Dendritic cell treated with granulocyte-macrophage colony-stimulating factor and Interleukin-4, amounts not matched to agents 40 ng/mL and 50 ng/mL, for 4 days (primary cell): ENCODE results near the gene JMY.

Experiments
- H3K27ac Mint-ChIP-seq: one replicate; pipeline ENCODE4 v1.8.0; 2022; ENCODE audit warnings: mild to moderate bottlenecking, mixed read lengths
- H3K27me3 Mint-ChIP-seq: one replicate; pipeline ENCODE4 v1.8.0; 2022; ENCODE audit warnings: mild to moderate bottlenecking, mixed read lengths
- H3K36me3 Mint-ChIP-seq: one replicate; pipeline ENCODE4 v1.8.0; 2022; ENCODE audit warnings: low read depth, mixed read lengths
- H3K4me1 Mint-ChIP-seq: one replicate; pipeline ENCODE4 v1.8.0; 2022; ENCODE audit warnings: low read depth, mixed read lengths
- H3K4me3 Mint-ChIP-seq: one replicate; pipeline ENCODE4 v1.8.0; 2022; ENCODE audit warnings: mild to moderate bottlenecking, moderate library complexity, mixed read lengths
- H3K9me3 Mint-ChIP-seq: one replicate; pipeline ENCODE4 v1.8.0; 2022; ENCODE audit warnings: mixed read lengths
- intact Hi-C: fragments of 100-400 bp; cut with micrococcal nuclease; formaldehyde crosslinking; loops from one replicate; pipeline ENCODE4 v1.15.0; 2022

The JMY gene

DNA sequence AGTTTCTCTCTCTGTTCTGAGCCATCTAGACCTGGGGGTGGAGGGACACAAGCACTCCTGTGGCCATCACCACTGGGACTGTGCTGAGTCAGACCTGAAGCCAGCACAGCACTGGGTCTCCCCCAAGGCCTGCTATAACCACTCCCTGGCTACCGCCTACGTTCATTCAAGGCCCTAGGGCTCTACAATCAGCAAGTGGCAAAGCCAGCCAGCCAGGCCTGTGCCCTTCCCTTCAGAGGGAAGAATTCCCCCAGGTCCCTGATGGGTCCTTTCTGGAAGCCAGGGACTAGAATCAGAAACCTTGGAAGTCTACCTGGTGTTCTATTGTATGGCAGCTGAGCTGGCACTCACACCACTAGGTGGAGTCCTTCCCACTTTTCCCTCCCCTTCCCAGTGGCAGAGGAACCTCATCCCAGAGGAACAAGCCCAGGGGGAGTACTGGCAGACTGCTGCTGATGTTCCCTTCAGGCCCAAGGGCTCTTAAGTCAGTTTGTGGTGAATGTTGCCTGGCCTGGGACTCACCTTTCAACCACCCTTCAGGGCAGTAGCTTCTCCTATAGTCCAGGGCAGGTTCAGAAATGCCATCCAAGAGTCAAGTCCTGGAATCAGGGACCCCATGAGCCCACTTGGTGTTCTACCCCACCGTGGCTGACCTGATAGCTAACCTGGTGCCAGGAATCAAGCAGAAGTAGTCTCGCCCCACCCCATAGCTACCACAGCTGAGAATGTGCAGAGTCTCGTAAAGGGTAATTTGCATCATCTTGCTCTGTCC lies 20.0 kb downstream of the JMY start:
- H3K36me3 Mint-ChIP-seq = no peaks in the 10 kb centered on the region
- no peak overlapping the region for H3K27ac Mint-ChIP-seq
- no peaks in the 10 kb centered on the region for H3K9me3 Mint-ChIP-seq
- no peaks in the 10 kb centered on the region for H3K4me1 Mint-ChIP-seq
- H3K4me3 Mint-ChIP-seq = no peak overlapping the region
- intact Hi-C loops = loop anchor here (5.0 kb wide), 1 partner anchor 206 kb away; no protein-coding TSS in a partner anchor
- no peaks in the 10 kb centered on the region for H3K27me3 Mint-ChIP-seq

DNA sequence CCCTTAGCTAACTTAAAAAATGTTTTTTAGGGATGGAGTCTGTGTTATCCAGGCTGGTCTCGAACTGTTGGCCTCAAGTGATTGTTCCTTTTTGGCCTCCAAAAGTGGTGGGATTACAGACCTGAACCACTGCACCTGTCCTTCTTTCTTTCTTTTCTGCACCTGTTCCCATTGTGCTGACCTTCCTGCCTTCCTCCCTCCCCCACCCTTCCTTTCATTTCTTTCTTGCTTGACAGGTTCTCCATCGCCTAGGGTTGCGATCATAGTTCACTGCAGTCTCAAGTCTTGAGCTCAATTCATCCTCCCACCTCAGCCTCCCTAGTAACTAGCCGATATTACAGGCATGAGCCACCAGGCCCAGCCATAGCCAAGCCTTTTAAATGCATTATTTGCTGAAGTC lies 20.6 kb downstream of the JMY start:
- intact Hi-C loops = loop anchor here (5.0 kb wide), 1 partner anchor 206 kb away; no protein-coding TSS in a partner anchor
- H3K9me3 Mint-ChIP-seq = no peaks in the 10 kb centered on the region
- no peak overlapping the region for H3K27ac Mint-ChIP-seq
- H3K36me3 Mint-ChIP-seq = no peaks in the 10 kb centered on the region
- H3K27me3 Mint-ChIP-seq = no peaks in the 10 kb centered on the region
- H3K4me3 Mint-ChIP-seq = no peak overlapping the region
- no peaks in the 10 kb centered on the region for H3K4me1 Mint-ChIP-seq

DNA sequence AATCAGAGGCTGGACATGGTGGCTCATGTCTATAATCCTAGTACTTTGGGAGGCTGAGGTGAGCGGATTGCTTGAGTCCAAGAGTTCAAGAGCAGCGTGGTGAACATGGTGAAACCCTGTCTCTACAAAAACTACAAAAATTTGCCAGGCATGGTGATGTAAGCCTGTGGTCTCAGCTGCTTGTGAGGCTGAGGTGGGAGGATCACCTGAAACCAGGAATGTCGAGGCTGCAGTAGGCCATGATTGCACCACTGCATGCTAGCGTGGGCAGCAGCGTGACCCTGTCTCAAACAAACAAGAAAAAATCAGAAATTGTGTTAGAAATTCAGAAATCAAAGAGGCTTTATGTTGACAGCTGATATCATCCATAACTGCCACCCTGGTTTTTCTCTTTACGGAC lies 21.4 kb downstream of the JMY start:
- intact Hi-C loops = loop anchor here (5.0 kb wide), 1 partner anchor 205 kb away; no protein-coding TSS in a partner anchor
- Mint-ChIP-seq H3K27ac (no peak overlapping the region), H3K27me3 (no peaks in the 10 kb centered on the region), H3K4me1 (no peaks in the 10 kb centered on the region), H3K4me3 (no peak overlapping the region), H3K9me3 (no peaks in the 10 kb centered on the region), H3K36me3 (no peaks in the 10 kb centered on the region)

DNA sequence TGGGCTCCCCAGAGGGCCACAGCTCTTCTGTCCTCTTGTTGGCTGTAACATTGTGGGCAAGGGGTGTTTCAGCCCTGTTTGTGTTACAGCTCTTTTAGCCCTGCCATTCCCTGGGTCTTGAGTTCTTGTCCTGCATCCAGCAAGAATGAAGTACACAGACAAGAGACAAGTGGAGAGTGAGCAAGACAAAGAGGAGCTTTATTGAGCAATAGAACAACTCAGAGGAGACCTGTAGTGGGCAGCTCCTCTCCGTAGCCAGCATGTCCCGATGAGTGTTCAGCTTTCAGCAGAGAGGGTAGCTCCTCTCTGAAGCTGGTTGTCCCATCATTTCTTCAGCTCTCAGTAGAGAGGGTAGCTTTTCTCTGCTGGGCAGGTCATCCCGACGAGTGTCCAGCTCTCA lies 22.9 kb downstream of the JMY start:
- no peak overlapping the region for H3K27ac Mint-ChIP-seq
- intact Hi-C loops = loop anchor here (5.0 kb wide), 1 partner anchor 204 kb away; no protein-coding TSS in a partner anchor

DNA sequence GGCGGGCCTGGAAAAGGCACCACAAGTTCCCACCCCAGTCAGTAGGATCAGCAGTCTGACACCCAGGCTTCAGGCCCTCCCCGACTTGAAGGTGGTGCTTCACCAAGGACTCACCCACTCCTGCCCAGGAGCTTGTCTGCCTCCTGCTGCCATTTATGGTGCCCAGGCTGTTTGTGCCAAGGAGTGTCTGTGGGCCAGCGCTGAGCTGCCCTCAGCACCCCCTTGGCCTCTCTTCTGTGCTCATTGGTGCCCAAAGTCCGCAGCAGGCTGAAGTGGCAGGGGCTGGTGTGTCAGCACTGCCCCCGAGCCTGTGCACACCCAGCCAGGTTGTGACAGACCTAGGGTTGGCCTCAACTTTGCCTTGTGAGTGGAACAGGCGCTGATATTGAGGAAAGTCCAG lies 23.5 kb downstream of the JMY start:
- H3K4me3 Mint-ChIP-seq = no peak overlapping the region
- H3K4me1 Mint-ChIP-seq = no peaks in the 10 kb centered on the region
- H3K27ac Mint-ChIP-seq = no peak overlapping the region
- H3K27me3 Mint-ChIP-seq = no peaks in the 10 kb centered on the region
- intact Hi-C loops = loop anchor here (5.0 kb wide), 1 partner anchor 203 kb away; no protein-coding TSS in a partner anchor
- H3K36me3 Mint-ChIP-seq = no peaks in the 10 kb centered on the region
- no peaks in the 10 kb centered on the region for H3K9me3 Mint-ChIP-seq

More for the DNA sequence above, 22.9 kb downstream of the JMY start:
- Mint-ChIP-seq H3K4me3 (no peak overlapping the region), H3K36me3 (no peaks in the 10 kb centered on the region), H3K9me3 (no peaks in the 10 kb centered on the region), H3K27me3 (no peaks in the 10 kb centered on the region), H3K4me1 (no peaks in the 10 kb centered on the region)

DNA sequence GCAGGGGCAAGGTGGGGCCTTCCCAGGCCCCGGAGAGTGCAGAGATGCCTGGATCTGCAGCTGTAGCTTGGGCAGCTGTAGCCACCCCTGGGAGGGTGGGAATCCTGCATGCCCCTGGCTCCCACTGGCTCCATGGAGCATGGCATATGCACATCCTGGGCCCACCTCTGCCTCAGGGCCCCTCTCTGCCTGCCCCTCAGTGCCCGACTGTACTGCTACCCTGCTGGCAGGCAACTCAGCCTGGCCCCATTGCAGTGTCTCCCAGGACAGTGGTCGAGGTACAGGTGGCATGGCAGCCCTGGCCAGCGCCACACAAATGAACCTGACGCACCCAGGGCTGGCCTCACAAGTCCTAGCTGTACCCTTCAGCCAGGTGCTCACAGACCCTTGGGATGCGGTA lies 23.9 kb downstream of the JMY start:
- no peaks in the 10 kb centered on the region for H3K9me3 Mint-ChIP-seq
- H3K27ac Mint-ChIP-seq = no peak overlapping the region
- intact Hi-C loops = loop anchor here (5.0 kb wide), 1 partner anchor 202 kb away; no protein-coding TSS in a partner anchor
- H3K4me3 Mint-ChIP-seq = no peak overlapping the region
- no peaks in the 10 kb centered on the region for H3K4me1 Mint-ChIP-seq
- no peaks in the 10 kb centered on the region for H3K27me3 Mint-ChIP-seq
- H3K36me3 Mint-ChIP-seq = no peaks in the 10 kb centered on the region

DNA sequence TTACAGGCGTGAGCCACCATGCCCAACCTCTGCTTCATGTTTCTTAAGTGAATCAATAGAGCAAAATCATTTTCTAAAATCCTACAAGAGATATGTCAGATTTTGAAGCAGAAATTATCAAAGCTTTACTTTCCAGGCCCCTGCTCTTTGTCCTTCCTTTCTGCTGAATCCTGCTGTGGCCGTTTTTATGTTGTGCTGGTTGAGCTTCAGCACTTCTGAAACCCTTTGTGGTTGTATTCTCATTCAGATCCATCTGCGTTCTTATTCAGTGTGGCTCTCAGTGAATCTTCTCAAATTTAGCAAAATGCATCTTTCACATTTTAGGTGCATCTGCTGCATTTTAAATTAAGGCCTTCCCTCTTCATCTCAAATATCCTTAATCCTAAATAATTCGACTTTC lies 26.0 kb downstream of the JMY start:
- Mint-ChIP-seq H3K4me3 (no peak overlapping the region), H3K27me3 (no peaks in the 10 kb centered on the region), H3K4me1 (no peaks in the 10 kb centered on the region), H3K9me3 (no peaks in the 10 kb centered on the region), H3K36me3 (no peaks in the 10 kb centered on the region), H3K27ac (no peak overlapping the region)
- intact Hi-C loops = no loop called here

DNA sequence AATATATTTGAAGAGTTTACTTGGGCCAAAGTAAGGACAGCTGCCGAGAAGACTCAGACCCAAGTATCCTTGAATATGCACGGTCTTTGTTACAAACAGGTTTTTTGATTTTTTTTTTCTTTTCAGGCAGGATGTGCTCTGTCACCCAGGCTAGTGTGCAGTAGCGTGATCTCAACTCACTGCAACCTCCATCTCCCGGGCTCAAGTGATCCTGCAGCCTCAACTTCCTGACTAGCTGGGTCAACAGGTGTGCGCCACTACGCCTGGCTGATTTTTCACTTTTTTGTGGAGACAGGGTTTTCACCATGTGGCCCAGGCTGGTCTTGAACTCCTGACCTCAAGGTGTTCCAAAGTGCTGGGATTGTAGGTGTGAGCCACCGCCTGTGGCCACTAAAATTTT lies 27.4 kb downstream of the JMY start:
- H3K9me3 Mint-ChIP-seq = no peaks in the 10 kb centered on the region
- no peaks in the 10 kb centered on the region for H3K4me1 Mint-ChIP-seq
- no peak overlapping the region for H3K27ac Mint-ChIP-seq
- H3K27me3 Mint-ChIP-seq = no peaks in the 10 kb centered on the region
- intact Hi-C loops = no loop called here
- H3K4me3 Mint-ChIP-seq = no peak overlapping the region
- H3K36me3 Mint-ChIP-seq = no peaks in the 10 kb centered on the region

DNA sequence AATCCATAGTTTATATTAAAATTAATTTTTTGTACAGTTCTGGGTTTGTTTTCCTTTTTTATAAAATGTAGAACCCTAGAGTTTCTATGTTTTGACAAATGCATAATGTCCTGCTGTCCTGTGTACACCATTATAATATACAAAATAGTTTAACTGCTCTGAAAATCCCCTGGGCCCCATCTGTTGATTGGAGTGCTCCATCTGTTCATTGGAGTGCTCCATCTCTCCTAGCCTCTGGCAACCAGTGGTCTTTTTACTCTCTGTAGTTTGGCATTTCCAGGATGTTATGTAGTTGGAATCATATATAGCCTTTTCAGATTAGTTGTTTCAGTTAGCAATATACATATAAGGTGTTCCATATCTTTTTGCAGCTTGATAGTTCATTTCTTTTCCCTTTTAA lies 31.2 kb downstream of the JMY start:
- no peaks in the 10 kb centered on the region for H3K9me3 Mint-ChIP-seq
- no peaks in the 10 kb centered on the region for H3K36me3 Mint-ChIP-seq

DNA sequence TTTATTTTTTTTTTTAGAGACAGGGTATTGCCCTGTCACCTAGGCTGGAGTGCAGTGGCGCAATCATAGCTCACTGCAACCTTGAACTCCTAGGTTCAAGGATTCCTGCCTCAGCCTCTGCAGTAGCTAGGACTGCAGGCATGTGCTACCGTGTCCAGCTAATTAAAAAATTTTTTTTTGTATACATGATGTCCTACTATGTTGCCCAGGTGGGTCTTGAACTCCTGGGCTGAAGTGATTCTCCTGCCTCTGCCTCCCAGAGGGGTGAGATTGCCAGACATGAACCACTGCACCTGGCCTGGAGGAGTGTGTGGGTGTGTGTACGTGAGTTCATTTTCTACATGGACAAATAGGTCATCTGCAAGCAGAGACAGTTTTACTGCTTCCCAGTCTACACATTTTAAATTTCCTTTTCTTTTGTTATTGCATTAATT lies 33.8 kb downstream of the JMY start:
- Mint-ChIP-seq H3K27ac (no peak overlapping the region), H3K9me3 (no peaks in the 10 kb centered on the region), H3K4me3 (no peak overlapping the region), H3K27me3 (no peaks in the 10 kb centered on the region), H3K4me1 (no peaks in the 10 kb centered on the region), H3K36me3 (no peaks in the 10 kb centered on the region)
- intact Hi-C loops = no loop called here

More for the DNA sequence above, 31.2 kb downstream of the JMY start:
- intact Hi-C loops = no loop called here
- no peak overlapping the region for H3K27ac Mint-ChIP-seq
- no peaks in the 10 kb centered on the region for H3K4me1 Mint-ChIP-seq
- no peak overlapping the region for H3K4me3 Mint-ChIP-seq
- no peaks in the 10 kb centered on the region for H3K27me3 Mint-ChIP-seq

DNA sequence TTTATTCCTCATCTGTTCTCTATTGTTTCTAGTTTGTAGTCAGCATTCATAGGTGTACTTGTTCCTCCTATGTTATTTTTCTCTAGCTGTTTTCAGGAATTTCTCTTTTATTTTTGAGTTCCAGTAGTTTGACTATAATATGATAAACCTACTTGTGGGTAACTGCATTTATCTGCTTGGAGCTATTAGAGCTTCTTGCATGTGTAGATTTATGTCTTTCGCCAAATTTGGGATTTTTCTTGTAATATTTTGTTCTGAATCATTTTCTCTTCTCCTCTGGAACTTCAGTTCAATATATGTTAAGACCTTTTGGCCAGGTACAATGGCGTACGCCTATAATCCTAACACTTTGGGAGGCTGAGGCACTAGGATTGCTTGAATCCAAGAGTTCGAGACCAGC lies 37.4 kb downstream of the JMY start:
- Mint-ChIP-seq H3K27ac (no peak overlapping the region), H3K9me3 (no peaks in the 10 kb centered on the region), H3K36me3 (no peaks in the 10 kb centered on the region), H3K27me3 (no peaks in the 10 kb centered on the region), H3K4me3 (no peak overlapping the region), H3K4me1 (no peaks in the 10 kb centered on the region)
- intact Hi-C loops = no loop called here

DNA sequence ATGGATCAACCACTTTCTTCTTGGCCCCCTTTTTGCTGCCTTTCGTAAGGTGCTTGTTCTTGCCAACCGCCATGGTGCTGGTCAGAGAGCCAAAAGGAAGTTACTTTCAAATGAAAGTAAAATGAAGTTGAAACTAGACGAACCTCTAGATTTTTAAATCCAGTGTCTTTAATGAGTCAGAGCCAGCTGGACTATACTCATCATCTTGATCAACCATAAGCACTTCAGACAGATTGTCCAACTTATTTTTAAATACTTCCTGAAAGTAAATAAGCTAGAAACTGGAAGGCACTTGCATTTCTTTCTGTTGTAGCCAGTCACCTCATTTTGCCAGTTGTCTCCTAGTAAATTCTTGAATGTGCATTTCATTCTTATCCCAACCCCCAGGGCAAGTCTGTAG lies 48.9 kb downstream of the JMY start:
- intact Hi-C loops = no loop called here
- no peak overlapping the region for H3K4me3 Mint-ChIP-seq
- no peak overlapping the region for H3K27ac Mint-ChIP-seq
- no peaks in the 10 kb centered on the region for H3K27me3 Mint-ChIP-seq
- peaks cover 2% of the 10 kb centered on the region for H3K36me3 Mint-ChIP-seq
- H3K9me3 Mint-ChIP-seq = no peaks in the 10 kb centered on the region
- H3K4me1 Mint-ChIP-seq = no peaks in the 10 kb centered on the region

DNA sequence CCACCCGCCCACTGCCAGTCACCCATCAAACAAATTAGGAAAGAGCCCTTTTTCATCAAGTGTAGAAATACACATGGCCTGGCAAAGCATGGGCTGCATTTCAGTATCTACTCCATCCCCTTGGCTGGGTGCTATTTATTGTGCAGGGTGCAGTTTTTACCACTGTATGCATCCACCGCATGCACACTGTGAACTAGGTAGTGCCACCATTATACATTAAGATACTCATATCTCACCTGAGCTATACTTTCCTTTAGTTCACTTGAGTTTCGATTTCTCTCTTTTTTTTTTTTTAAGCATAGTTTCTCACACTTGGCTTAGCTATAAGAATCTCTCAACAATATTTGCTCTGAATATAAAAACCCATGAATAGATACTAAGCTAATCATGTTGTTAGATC lies 49.4 kb downstream of the JMY start:
- Mint-ChIP-seq H3K27ac (no peak overlapping the region), H3K4me1 (no peaks in the 10 kb centered on the region), H3K36me3 (no peaks in the 10 kb centered on the region), H3K27me3 (no peaks in the 10 kb centered on the region), H3K9me3 (no peaks in the 10 kb centered on the region), H3K4me3 (no peak overlapping the region)
- intact Hi-C loops = no loop called here

DNA sequence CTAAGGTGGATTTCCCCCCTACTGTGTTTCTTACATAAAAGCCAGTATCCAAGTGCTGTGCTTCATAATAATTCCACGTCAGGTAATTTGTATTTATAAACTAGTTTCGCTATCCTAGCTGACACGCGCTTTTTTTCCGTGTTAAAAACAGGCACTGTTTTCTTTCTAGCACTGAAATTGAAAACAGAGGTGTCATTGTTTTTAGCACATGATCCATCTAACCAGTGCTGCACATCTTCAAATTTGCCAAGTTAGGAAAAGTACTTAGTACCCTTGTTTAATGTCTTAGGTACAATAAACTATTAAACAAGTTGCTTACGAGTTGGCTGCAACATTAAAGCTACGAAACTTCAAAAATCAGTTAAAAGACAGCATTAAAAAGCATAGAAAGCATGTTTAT lies 49.9 kb downstream of the JMY start:
- Mint-ChIP-seq H3K4me3 (no peak overlapping the region), H3K4me1 (no peaks in the 10 kb centered on the region), H3K27ac (no peak overlapping the region), H3K27me3 (no peaks in the 10 kb centered on the region), H3K36me3 (peaks cover 4% of the 10 kb centered on the region), H3K9me3 (no peaks in the 10 kb centered on the region)
- intact Hi-C loops = no loop called here

DNA sequence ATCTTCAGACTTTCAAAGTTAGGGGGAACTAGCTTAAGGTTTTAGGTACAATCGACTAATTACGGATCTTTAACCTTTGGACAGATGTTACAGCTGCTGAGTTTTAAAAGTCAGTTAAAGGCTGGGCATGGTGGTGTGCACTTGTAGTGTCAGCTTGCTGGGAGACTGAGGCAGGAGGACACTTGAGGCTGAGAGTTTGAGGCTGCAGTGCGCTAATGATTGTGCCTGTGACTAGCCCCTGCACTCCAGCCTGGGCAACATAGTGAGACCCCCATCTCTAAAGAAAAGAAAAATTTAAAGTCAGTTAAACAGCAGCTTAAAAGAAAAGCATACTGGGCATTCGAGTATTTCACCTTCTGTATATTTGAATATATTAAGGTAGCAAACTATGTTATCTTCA lies 51.4 kb downstream of the JMY start:
- H3K36me3 Mint-ChIP-seq = peaks cover 16% of the 10 kb centered on the region
- H3K27me3 Mint-ChIP-seq = no peaks in the 10 kb centered on the region
- H3K4me3 Mint-ChIP-seq = no peak overlapping the region
- H3K9me3 Mint-ChIP-seq = no peaks in the 10 kb centered on the region
- no peak overlapping the region for H3K27ac Mint-ChIP-seq
- no peaks in the 10 kb centered on the region for H3K4me1 Mint-ChIP-seq
- intact Hi-C loops = no loop called here
